Activated CD8-positive, alpha-beta T cell treated with anti-CD3 and anti-CD28 coated beads for 36 hours (primary cell): ENCODE results near the gene MEF2D. TPM values are rescaled to one million over a fixed set of nuclear protein-coding genes. Genes with fewer than 3 reads are reported as not detected.

ENCODE experiments used
- ATAC-seq: fragments of 200-7000 bp; cut with Tn5 transposase; one replicate; pipeline ENCODE4 v1.10.0; 2021; ENCODE audit warnings: mild to moderate bottlenecking, moderate library complexity
- CTCF ChIA-PET: fragments of 350-600 bp; sonication (Branson Sonifier 250); formaldehyde crosslinking; loops from one replicate; lab custom pipeline; 2021; ENCODE audit warnings: antibody characterized with exemption; lab: Charles Lee
- POLR2A ChIA-PET: fragments of 350-600 bp; sonication (Branson Sonifier 250); formaldehyde crosslinking; loops from one replicate; lab custom pipeline; 2021; ENCODE audit warnings: antibody characterized with exemption; lab: Charles Lee
- DNase-seq: peaks from one replicate; pipeline ENCODE4 v3.0.0-alpha.2; 2020
- H3K27ac Mint-ChIP-seq: one replicate; pipeline ENCODE4 v1.8.0; 2021; ENCODE audit warnings: mild to moderate bottlenecking, mixed read lengths
- H3K27me3 Mint-ChIP-seq: one replicate; pipeline ENCODE4 v1.8.0; 2021; ENCODE audit warnings: mixed read lengths
- H3K36me3 Mint-ChIP-seq: one replicate; pipeline ENCODE4 v1.8.0; 2021; ENCODE audit warnings: low read depth, mixed read lengths
- H3K4me1 Mint-ChIP-seq: one replicate; pipeline ENCODE4 v1.8.0; 2021; ENCODE audit warnings: low read depth, mixed read lengths
- H3K4me3 Mint-ChIP-seq: one replicate; pipeline ENCODE4 v1.8.0; 2021; ENCODE audit warnings: mild to moderate bottlenecking, moderate library complexity, mixed read lengths
- H3K9me3 Mint-ChIP-seq: one replicate; pipeline ENCODE4 v1.8.0; 2021; ENCODE audit warnings: mixed read lengths
- CTCF ChIP-seq: fragments of 200-600 bp; IDR thresholded peaks from one replicate; pipeline ENCODE4 v1.8.0; 2022; ENCODE audit warnings: antibody characterized with exemption, mild to moderate bottlenecking
- intact Hi-C: fragments of 100-400 bp; cut with micrococcal nuclease; formaldehyde crosslinking; loops from one replicate; pipeline ENCODE4 v1.10.0; 2022
- total RNA-seq, 2 experiments: library from RNA; stranded (reverse); gene quantifications; one replicate each; pipeline ENCODE4 v1.2.3, GENCODE V29; 2021

Gene MEF2D
- total RNA-seq, 2 experiments from 2014 or later = 35.3 to 35.8 TPM

DNA sequence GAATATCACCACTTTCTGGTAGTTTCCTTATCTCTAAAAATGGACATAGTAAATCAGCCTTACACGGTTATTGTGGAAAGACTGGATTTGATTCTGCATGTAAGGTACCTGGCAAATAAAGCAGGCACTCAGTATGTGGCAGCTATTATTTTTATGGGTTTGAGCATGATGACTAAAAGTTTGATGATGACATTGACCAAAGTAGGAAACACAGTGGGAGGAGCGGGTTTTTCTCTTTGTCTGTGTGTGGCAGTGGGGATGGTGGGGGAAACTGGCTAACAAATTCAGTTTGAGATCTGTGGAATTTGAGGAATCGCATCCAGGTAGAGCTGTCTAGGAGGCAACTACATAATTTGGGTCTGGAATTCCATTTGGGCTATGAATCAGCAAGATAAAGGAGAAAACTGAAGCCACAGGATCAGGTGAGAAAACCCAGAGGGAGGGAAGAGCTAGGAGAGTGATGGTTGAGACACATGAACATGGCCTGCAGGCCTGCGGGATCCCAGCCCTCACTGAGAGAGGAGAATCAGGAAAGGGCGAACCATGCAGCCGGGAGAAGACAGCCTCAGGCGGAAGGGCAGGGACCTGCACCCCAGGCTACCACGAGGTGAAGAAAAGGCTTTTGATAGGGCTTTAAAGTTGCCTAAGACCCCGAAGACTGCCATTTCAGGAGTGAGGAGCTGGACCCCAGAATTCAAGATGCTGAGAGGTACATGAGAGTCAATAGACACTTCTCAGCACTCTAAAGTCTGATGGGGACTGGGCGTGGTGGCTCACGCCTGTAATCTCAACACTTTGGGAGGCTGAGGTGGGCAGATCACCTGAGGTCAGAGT is 52.2 kb downstream of the MEF2D start:
- H3K4me1 Mint-ChIP-seq = peaks cover 23% of the 10 kb centered on the region
- H3K36me3 Mint-ChIP-seq = no peaks in the 10 kb centered on the region
- no peaks in the 10 kb centered on the region for H3K9me3 Mint-ChIP-seq
- CTCF ChIA-PET = interaction anchor here (1.0 to 6.6 kb wide), 3 partner anchors 29 to 160 kb away, joined by 4 to 420 read pairs (median 5); no protein-coding TSS in a partner anchor
- DNase-seq (no peak), ATAC-seq (no peak)
- no peak overlapping the region for H3K27ac Mint-ChIP-seq
- peaks cover 24% of the 10 kb centered on the region for H3K27me3 Mint-ChIP-seq
- POLR2A ChIA-PET = interaction anchor here (1.0 to 2.1 kb wide), 2 partner anchors 9 to 63 kb away, joined by 4 read pairs; no protein-coding TSS in a partner anchor
- no peak overlapping the region for H3K4me3 Mint-ChIP-seq
- intact Hi-C loops = no loop called here
- no peak for TF ChIP-seq CTCF

DNA sequence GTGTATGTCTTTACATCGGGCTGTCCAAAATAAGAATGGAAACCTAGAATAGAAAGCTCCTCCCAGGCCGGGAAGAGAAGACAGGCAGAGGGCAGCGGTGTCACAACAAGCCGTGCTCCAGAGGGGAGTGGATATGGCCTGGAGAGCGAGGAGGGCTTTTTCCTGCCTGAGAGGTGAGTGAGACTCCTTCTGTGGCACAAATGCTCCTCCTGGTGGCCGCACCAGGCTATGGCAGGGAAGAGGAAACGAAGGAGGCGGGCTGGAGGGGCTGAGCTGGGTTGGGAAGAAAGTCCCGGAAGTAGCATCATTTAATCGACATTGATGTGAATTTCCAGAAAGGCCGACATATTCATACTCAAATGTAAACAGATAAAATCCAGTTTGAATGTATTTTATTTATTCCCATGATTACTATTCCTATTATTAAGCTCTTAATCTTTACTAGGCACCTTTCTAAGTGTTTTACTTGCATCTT is 54.7 kb downstream of the MEF2D start:
- Mint-ChIP-seq H3K27ac (no peak overlapping the region), H3K27me3 (peaks cover 45% of the 10 kb centered on the region), H3K36me3 (no peaks in the 10 kb centered on the region), H3K4me1 (peaks cover 20% of the 10 kb centered on the region), H3K9me3 (no peaks in the 10 kb centered on the region), H3K4me3 (peak overlapping the region; percentile 4)
- CTCF ChIA-PET = interaction anchor here (0.6 to 6.6 kb wide), 71 partner anchors 9 to 305 kb away, joined by 3 to 420 read pairs (median 5); partner anchors contain the start of genes HAPLN2 and NAXE
- ATAC-seq (peak; percentile 93), DNase-seq (peak; percentile 87)
- POLR2A ChIA-PET = interaction anchor here (0.6 to 1.9 kb wide), 7 partner anchors 9 to 495 kb away, joined by 3 to 10 read pairs (median 3); no protein-coding TSS in a partner anchor
- TF ChIP-seq CTCF = peak; percentile 99
- intact Hi-C loops = no loop called here

- no peak for ATAC-seq
- H3K4me3 Mint-ChIP-seq = no peak overlapping the region
- H3K9me3 Mint-ChIP-seq = no peaks in the 10 kb centered on the region
- H3K27ac Mint-ChIP-seq = no peak overlapping the region
- peaks cover 25% of the 10 kb centered on the region for H3K4me1 Mint-ChIP-seq
- DNase-seq = peak; percentile 77
- ChIA-PET CTCF (interaction anchor here (1.1 to 6.6 kb wide), 14 partner anchors 10 to 164 kb away, joined by 3 to 420 read pairs (median 26); no protein-coding TSS in a partner anchor), POLR2A (no interaction called here)
- intact Hi-C loops = loop anchor here (1.0 kb wide), 1 partner anchor 59 kb away; no protein-coding TSS in a partner anchor
- peaks cover 58% of the 10 kb centered on the region for H3K27me3 Mint-ChIP-seq
- TF ChIP-seq CTCF = peak; percentile 85
- no peaks in the 10 kb centered on the region for H3K36me3 Mint-ChIP-seq
Measured at GRCh38 chr1:156444407-156445001, 56.1 kb downstream of the MEF2D start.

DNA sequence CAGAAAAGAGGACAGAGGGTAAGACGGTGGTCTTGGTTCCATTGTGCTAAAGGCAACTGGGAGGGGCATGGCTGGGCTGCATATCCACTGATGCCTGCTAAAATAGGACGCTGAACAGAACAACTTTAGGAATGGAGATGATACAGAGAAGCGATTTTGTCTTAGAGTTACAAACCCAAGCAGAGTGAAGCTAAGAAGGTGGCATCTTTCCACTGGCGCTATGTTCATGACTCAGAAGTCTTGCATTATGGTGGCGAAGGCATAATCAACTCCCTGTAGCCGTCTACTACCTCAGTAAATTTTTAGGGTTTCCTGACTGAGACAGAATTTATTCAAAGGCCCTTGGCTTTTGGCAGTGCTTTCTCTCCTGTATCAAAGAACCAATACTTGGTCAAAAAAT is 57.3 kb downstream of the MEF2D start:
- Mint-ChIP-seq H3K4me1 (peaks cover 35% of the 10 kb centered on the region), H3K4me3 (no peak overlapping the region), H3K9me3 (no peaks in the 10 kb centered on the region), H3K27ac (no peak overlapping the region), H3K27me3 (peaks cover 60% of the 10 kb centered on the region), H3K36me3 (no peaks in the 10 kb centered on the region)
- ChIA-PET CTCF (interaction anchor here (0.7 to 5.3 kb wide), 7 partner anchors 23 to 247 kb away, joined by 3 to 134 read pairs (median 3); no protein-coding TSS in a partner anchor), POLR2A (interaction anchor here (1.5 kb wide), 1 partner anchor 57 kb away, joined by 4 read pairs; no protein-coding TSS in a partner anchor)
- no peak for ATAC-seq
- no peak for TF ChIP-seq CTCF
- intact Hi-C loops = no loop called here
- DNase-seq = no peak
